HG02885 (cell line): Measurements from ENCODE around the gene JOSD1.

Source experiments
- ATAC-seq: cut with Tn5 transposase; IDR thresholded peaks from one replicate; pipeline ENCODE4 v1.9.1; 2021; ENCODE audit warnings: mild to moderate bottlenecking; ENCODE audit not compliant: unreplicated experiment, poor library complexity

Gene JOSD1

GRCh38 chr22:38638728-38639127, 62.0 kb downstream of the JOSD1 start:
- no peak for ATAC-seq

GRCh38 chr22:38638216-38638615, 62.5 kb downstream of the JOSD1 start:
- ATAC-seq: no peak
